HG03460 (cell line): ENCODE measurements around the gene LRMDA.
"Not testable (repeated sequence)": the region's sequence is repeated elsewhere in the genome, so short reads cannot be mapped to it uniquely, and the experiment has no call there.

Experiments used
- ATAC-seq: cut with Tn5 transposase; IDR thresholded peaks from one replicate; pipeline ENCODE4 v1.9.1; 2021; ENCODE audit not compliant: unreplicated experiment

The LRMDA gene

GRCh38 chr10:76487582-76487981 lies 1056.2 kb downstream of the LRMDA start:
- no peak for ATAC-seq

- ATAC-seq, result no peak
Measured at GRCh38 chr10:76488602-76489001, 1057.2 kb downstream of the LRMDA start.

GRCh38 chr10:76491216-76491615 lies 1059.8 kb downstream of the LRMDA start:
- ATAC-seq, result no peak

GRCh38 chr10:76492026-76492425 lies 1060.6 kb downstream of the LRMDA start:
- ATAC-seq, result no peak

GRCh38 chr10:76492678-76493472 lies 1061.5 kb downstream of the LRMDA start:
- no peak for ATAC-seq

GRCh38 chr10:76497666-76498065 lies 1066.2 kb downstream of the LRMDA start:
- no peak for ATAC-seq

GRCh38 chr10:76504823-76505222 lies 1073.4 kb downstream of the LRMDA start:
- no peak for ATAC-seq

- no peak for ATAC-seq
Measured at GRCh38 chr10:76509446-76509845, 1078.0 kb downstream of the LRMDA start.

GRCh38 chr10:76514321-76514720 lies 1082.9 kb downstream of the LRMDA start:
- ATAC-seq, result no peak

- no peak for ATAC-seq
Measured at GRCh38 chr10:76514869-76515268, 1083.4 kb downstream of the LRMDA start.

GRCh38 chr10:76522547-76522946 lies 1091.1 kb downstream of the LRMDA start:
- ATAC-seq, result no peak

GRCh38 chr10:76523246-76523645 lies 1091.8 kb downstream of the LRMDA start:
- ATAC-seq, result no peak

GRCh38 chr10:76523791-76524351 lies 1092.4 kb downstream of the LRMDA start:
- ATAC-seq, result no peak

GRCh38 chr10:76526833-76527232 lies 1095.4 kb downstream of the LRMDA start:
- ATAC-seq, result not testable (repeated sequence)

- no peak for ATAC-seq
Measured at GRCh38 chr10:76540331-76540730, 1108.9 kb downstream of the LRMDA start.

- ATAC-seq, result no peak
Measured at GRCh38 chr10:76540786-76541185, 1109.4 kb downstream of the LRMDA start.

- ATAC-seq, result no peak
Measured at GRCh38 chr10:76541852-76542251, 1110.4 kb downstream of the LRMDA start.

- no peak for ATAC-seq
Measured at GRCh38 chr10:76542307-76542930, 1111.0 kb downstream of the LRMDA start.

- ATAC-seq, result no peak
Measured at GRCh38 chr10:76543655-76544054, 1112.2 kb downstream of the LRMDA start.

- ATAC-seq, result no peak
Measured at GRCh38 chr10:76544789-76545188, 1113.4 kb downstream of the LRMDA start.

GRCh38 chr10:76546411-76546810 lies 1115.0 kb downstream of the LRMDA start:
- ATAC-seq, result no peak

- ATAC-seq, result no peak
Measured at GRCh38 chr10:76547352-76547972, 1116.0 kb downstream of the LRMDA start.
